ENCODE data around the gene PARD3. TPM values are rescaled to one million over a fixed set of nuclear protein-coding genes. Genes with fewer than 3 reads are reported as not detected.

PARD3 gene
- total RNA-seq, 1 experiment from 2014 or later, result 154 TPM

DNA sequence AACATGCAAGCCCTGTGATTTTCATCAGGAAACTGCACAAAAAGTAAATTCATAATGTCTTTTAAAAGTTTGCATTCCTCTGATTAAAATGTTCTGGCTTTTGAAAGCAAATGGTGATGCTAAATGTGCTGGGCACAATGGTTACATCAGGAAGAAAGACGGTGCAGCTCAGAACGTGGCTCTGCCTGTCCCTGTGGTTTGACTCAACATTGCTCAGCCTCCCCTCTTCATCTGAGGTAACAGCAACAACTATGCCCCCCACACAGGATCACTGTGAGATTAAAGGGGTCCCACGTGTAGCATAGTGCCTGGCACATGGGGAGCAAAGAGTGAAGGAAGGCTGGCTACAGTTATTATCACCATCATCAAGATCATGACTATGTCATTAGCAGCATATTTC is 44.0 kb downstream of the PARD3 start:
- CTCF ChIA-PET, result no interaction called here
- Histone ChIP-seq H3F3A (ENCODE audit: low read length, unreplicated experiment) (no peaks in the 10 kb centered on the region), H3K9me3 (ENCODE audit: low read length) (no peaks in the 10 kb centered on the region), H3K9me2 (replicated peaks; ENCODE audit: low read length) (no peaks in the 10 kb centered on the region), H3K4me3 (ENCODE audit: low read length) (no peak overlapping the region), H3K79me2 (ENCODE audit: low read length) (peaks cover 97% of the 10 kb centered on the region), H2AFZ (ENCODE audit: low read length) (no peak overlapping the region), H3K4me2 (ENCODE audit: low read length) (no peak overlapping the region), H3K27me3 (ENCODE audit: low read length) (no peaks in the 10 kb centered on the region), H3K4me1 (ENCODE audit: insufficient read depth, low read length) (peaks cover 27% of the 10 kb centered on the region), H3K9ac (ENCODE audit: low read length) (no peak overlapping the region), H3K27ac (ENCODE audit: low read length) (no peak overlapping the region), H3K36me3 (ENCODE audit: low read depth, low read length) (no peaks in the 10 kb centered on the region), H4K20me1 (ENCODE audit: low read length) (0 out of 2 replicates have a peak, but pooled peaks cover 5% of the 10 kb centered on the region)
- no peak for TF ChIP-seq EZH2phosphoT487 (IDR thresholded peaks at IDR 0.05; ENCODE audit: borderline replicate concordance, low read length)
- TF ChIP-seq, protein P1, sequence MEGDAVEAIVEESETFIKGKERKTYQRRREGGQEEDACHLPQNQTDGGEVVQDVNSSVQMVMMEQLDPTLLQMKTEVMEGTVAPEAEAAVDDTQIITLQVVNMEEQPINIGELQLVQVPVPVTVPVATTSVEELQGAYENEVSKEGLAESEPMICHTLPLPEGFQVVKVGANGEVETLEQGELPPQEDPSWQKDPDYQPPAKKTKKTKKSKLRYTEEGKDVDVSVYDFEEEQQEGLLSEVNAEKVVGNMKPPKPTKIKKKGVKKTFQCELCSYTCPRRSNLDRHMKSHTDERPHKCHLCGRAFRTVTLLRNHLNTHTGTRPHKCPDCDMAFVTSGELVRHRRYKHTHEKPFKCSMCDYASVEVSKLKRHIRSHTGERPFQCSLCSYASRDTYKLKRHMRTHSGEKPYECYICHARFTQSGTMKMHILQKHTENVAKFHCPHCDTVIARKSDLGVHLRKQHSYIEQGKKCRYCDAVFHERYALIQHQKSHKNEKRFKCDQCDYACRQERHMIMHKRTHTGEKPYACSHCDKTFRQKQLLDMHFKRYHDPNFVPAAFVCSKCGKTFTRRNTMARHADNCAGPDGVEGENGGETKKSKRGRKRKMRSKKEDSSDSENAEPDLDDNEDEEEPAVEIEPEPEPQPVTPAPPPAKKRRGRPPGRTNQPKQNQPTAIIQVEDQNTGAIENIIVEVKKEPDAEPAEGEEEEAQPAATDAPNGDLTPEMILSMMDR (conservative IDR thresholded peaks at IDR 0.05; ENCODE audit: low read depth, low read length), result no peak
- no peak for TF ChIP-seq EZH2 (IDR thresholded peaks at IDR 0.05; ENCODE audit: low read length, unreplicated experiment)
- intact Hi-C loops (cut with micrococcal nuclease), result no loop called here
- DNase-seq (no peak), ATAC-seq (no peak)
- BruUV-seq (replicated peaks), result no TSS peak
- POLR2A ChIA-PET (ENCODE audit: unreplicated experiment), result no interaction called here

DNA sequence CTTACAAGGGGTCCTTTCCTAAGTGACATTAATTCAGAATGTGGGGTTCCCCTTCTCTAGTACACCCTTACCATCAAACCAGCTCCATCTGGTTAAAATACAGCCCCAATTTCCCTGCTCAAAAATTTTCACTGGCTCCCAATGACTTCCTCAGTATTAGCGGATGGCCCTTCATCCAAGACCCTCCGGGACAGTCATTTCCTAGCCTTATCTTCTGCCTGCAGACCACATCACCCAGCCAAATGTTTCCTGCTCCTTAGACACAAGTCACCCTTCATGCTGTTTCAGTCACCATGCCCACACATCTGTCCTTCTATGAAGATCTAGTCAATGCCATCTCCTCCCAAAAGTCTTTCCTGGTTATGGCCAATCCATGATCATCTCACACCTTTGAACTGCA is 45.2 kb downstream of the PARD3 start:
- Histone ChIP-seq H3K4me3 (ENCODE audit: low read length) (no peak overlapping the region), H3K4me1 (ENCODE audit: insufficient read depth, low read length) (peaks cover 27% of the 10 kb centered on the region), H3K36me3 (ENCODE audit: low read depth, low read length) (no peaks in the 10 kb centered on the region), H3K79me2 (ENCODE audit: low read length) (peaks cover 97% of the 10 kb centered on the region), H2AFZ (ENCODE audit: low read length) (no peak overlapping the region), H3K9ac (ENCODE audit: low read length) (no peak overlapping the region), H3K9me2 (replicated peaks; ENCODE audit: low read length) (no peaks in the 10 kb centered on the region), H3K27me3 (ENCODE audit: low read length) (no peaks in the 10 kb centered on the region), H3K9me3 (ENCODE audit: low read length) (no peaks in the 10 kb centered on the region), H3K4me2 (ENCODE audit: low read length) (no peak overlapping the region), H4K20me1 (ENCODE audit: low read length) (0 out of 2 replicates have a peak, but pooled peaks cover 5% of the 10 kb centered on the region), H3F3A (ENCODE audit: low read length, unreplicated experiment) (no peaks in the 10 kb centered on the region), H3K27ac (ENCODE audit: low read length) (no peak overlapping the region)
- ATAC-seq (no peak), DNase-seq (no peak)
- CTCF ChIA-PET, result no interaction called here
- POLR2A ChIA-PET (ENCODE audit: unreplicated experiment), result no interaction called here
- intact Hi-C loops (cut with micrococcal nuclease), result loop anchor here (2.0 kb wide), 1 partner anchor 35 kb away; no protein-coding TSS in a partner anchor
- BruUV-seq (replicated peaks), result no TSS peak
- TF ChIP-seq, protein P1 (conservative IDR thresholded peaks at IDR 0.05; ENCODE audit: low read depth, low read length), result no peak

DNA sequence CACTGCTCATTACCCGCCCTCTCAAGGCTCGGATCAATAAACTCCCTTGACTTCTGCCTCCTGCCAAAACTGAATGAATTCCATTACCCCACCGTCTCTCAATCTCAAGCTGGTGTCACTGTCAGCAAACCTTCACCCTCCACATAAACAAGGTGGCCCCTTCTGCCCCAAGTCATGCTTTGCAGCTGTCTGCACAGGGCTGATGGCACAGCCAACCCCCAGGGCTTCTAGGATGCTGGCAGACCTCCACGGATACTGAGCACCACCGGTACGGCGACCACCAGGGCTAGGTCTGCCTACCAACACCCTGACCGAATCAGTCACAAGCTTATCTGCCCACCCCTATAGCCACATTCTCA is 46.1 kb downstream of the PARD3 start:
- peaks cover 21% of the 10 kb centered on the region for H3K4me1 ChIP-seq (ENCODE audit: insufficient read depth, low read length)
- H2AFZ ChIP-seq (ENCODE audit: low read length), result peak overlapping the region; percentile 50
- intact Hi-C loops (cut with micrococcal nuclease), result loop anchor here (1.0 to 2.0 kb wide), 2 partner anchors 11 to 36 kb away; no protein-coding TSS in a partner anchor
- no TSS peak for BruUV-seq (replicated peaks)
- peak overlapping the region; percentile 41 for H3K4me3 ChIP-seq (ENCODE audit: low read length)
- peak overlapping the region; percentile 46 for H3K9ac ChIP-seq (ENCODE audit: low read length)
- H3K4me2 ChIP-seq (ENCODE audit: low read length), result peak overlapping the region; percentile 68
- no peaks in the 10 kb centered on the region for H3F3A ChIP-seq (ENCODE audit: low read length, unreplicated experiment)
- H3K9me3 ChIP-seq (ENCODE audit: low read length), result no peaks in the 10 kb centered on the region
- H3K9me2 ChIP-seq (replicated peaks; ENCODE audit: low read length), result no peaks in the 10 kb centered on the region
- POLR2A ChIA-PET (ENCODE audit: unreplicated experiment), result interaction anchor here (0.6 to 1.0 kb wide), 3 partner anchors 10 to 47 kb away, joined by 3 to 13 read pairs (median 10); no protein-coding TSS in a partner anchor
- DNase-seq, result no peak
- TF ChIP-seq EZH2phosphoT487 (IDR thresholded peaks at IDR 0.05; ENCODE audit: borderline replicate concordance, low read length), result no peak
- TF ChIP-seq EZH2 (IDR thresholded peaks at IDR 0.05; ENCODE audit: low read length, unreplicated experiment), result no peak
- TF ChIP-seq, protein P1 (conservative IDR thresholded peaks at IDR 0.05; ENCODE audit: low read depth, low read length), result no peak
- peaks cover 97% of the 10 kb centered on the region for H3K79me2 ChIP-seq (ENCODE audit: low read length)
- ATAC-seq, result peak; percentile 37
- no peaks in the 10 kb centered on the region for H3K27me3 ChIP-seq (ENCODE audit: low read length)
- CTCF ChIA-PET, result interaction anchor here (1.2 to 1.4 kb wide), 2 partner anchors 47 to 103 kb away, joined by 3 to 5 read pairs; no protein-coding TSS in a partner anchor
- H4K20me1 ChIP-seq (ENCODE audit: low read length), result 0 out of 2 replicates have a peak, but pooled peaks cover 5% of the 10 kb centered on the region
- no peaks in the 10 kb centered on the region for H3K36me3 ChIP-seq (ENCODE audit: low read depth, low read length)
- H3K27ac ChIP-seq (ENCODE audit: low read length), result peak overlapping the region; percentile 67
